Measurements from ENCODE around the gene C19orf47. TPM values are rescaled to one million over a fixed set of nuclear protein-coding genes. Genes with fewer than 3 reads are reported as not detected.
"Not testable (repeated sequence)": the region's sequence is repeated elsewhere in the genome, so short reads cannot be mapped to it uniquely, and the experiment has no call there.

The C19orf47 gene
- total RNA-seq, 1 donor from 2014 or later = 3.4 TPM

DNA sequence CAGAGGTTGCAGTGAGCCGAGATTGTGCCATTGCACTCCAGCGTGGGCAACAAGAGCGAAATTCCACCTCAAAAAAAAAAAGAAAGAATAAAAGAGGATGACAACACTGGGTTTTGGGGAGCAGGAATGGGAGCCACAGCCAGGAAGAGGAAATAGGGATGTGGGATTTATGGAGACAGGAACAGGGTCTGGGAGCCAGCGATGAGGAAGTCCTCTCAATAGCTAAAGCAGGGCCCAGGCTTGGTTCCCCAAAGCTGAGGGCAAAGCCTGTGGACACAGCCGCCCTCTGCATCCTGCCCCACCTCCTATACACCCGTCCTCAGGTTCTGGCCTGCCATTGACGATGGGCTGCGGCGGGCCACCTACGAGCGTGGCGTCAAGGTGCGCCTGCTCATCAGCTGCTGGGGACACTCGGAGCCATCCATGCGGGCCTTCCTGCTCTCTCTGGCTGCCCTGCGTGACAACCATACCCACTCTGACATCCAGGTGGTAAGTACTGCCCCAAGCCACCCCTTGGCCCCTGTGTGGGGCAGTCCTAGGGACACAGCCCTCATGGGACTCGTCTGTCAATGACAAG is 28.2 kb upstream of the C19orf47 start:
- no peak for DNase-seq (ENCODE audit: low spot score)

- DNase-seq (ENCODE audit: low spot score) = no peak
Measured at GRCh38 chr19:40374084-40374483, 25.9 kb upstream of the C19orf47 start.

DNA sequence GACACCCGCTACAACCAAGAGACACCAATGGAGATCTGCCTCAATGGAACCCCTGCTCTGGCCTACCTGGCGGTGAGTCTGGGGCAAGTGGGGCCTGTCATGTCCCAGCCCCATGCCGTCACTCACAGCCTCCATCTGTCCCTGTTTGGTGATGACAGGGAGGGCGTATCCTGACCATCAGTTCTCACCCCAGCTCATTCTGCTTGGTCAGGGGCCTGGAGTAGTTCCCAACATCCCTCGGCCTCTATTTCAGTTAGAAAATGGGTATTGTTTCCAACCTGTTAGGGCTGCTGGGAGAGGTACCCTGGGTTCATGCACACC is 23.6 kb upstream of the C19orf47 start:
- DNase-seq (ENCODE audit: low spot score) = no peak

GRCh38 chr19:40370997-40371801 is 23.0 kb upstream of the C19orf47 start:
- no peak for DNase-seq (ENCODE audit: low spot score)

- not testable (repeated sequence) for DNase-seq (ENCODE audit: low spot score)
Measured at GRCh38 chr19:40370253-40370652, 22.1 kb upstream of the C19orf47 start.

DNA sequence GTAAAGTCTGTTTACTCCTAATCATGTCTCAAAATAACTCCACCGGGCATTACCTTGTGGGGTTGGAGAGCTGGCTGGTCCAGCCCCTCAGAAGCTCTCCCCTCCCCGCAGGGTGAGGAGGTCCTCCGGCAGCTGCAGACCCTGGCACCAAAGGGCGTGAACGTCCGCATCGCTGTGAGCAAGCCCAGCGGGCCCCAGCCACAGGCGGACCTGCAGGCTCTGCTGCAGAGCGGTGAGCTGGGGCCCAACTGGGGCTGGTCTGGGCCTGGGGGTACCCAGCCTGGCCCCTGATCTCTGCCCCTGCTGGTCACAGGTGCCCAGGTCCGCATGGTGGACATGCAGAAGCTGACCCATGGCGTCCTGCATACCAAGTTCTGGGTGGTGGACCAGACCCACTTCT is 21.6 kb upstream of the C19orf47 start:
- no peak for DNase-seq (ENCODE audit: low spot score)

DNA sequence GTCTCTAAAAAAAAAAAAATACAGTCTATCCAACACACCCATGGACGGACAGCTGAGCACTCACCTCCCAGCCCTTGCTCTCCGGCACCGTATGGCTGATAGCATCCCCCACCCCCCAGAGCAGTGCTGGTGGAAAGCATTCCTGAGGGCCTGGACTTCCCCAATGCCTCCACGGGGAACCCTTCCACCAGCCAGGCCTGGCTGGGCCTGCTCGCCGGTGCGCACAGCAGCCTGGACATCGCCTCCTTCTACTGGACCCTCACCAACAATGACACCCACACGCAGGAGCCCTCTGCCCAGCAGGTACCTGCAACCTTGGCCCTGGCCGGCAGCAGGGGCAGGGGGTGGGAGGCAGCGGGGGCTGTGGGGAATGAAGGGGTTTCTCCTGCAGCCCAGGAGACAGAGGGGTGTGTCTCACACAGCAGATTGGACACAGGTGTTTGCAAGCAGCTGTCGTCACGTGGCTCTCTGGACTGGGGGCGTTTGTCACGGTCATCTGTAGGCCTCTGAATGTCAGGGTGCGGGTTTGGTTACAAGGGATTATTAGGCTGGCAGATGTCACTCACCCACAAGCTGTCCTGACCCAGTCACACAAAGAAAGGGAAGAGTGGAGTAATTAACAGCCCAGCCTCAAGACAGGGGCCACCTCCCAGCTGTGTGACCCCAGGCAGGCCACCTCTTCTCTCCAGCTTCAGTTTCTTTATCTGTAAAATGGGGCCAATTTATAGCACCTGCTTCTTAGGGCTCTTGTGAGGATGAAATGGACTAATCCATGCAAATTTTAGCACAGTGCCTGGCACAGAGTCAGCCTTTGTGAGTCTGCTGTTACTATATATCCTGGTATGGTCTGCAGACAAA is 19.6 kb upstream of the C19orf47 start:
- no peak for DNase-seq (ENCODE audit: low spot score)

DNA sequence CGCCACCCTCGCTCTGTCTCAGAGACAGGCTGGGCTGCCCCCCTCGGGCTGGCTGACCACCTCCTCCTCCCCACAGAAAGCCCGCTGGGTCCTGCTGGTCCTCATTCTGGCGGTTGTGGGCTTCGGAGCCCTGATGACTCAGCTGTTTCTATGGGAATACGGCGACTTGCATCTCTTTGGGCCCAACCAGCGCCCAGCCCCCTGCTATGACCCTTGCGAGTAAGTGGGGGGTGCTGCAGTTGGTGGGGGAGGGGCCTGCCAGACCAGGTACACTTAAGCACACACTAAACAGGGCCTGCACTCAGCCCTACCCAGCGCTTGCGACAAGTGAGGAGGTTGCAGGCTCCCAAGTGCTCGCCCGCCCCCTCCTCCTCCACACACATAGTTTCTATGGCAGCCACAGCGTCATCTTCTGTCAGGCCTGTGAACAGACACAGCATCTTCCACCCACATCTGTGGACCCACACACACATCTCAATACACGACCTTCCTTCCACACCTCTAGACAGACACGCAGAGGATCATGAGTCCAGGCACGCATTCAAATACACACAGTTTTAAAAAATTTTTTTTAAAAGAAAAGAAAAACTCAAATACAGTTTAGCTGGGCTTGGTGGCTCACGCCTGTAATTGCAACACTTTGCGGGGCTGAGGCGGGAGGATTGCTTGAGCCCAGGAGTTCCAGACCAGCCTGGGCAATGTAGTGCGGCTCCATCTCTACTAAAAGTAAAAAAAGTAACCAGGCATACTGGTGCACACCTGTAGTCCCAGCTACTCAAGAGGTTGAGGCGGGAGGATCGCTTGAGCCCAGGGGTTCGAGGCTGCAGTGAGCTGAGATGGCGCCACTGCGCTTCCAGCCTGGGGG is 18.7 kb upstream of the C19orf47 start:
- peak; percentile 72 for DNase-seq (ENCODE audit: low spot score)

DNA sequence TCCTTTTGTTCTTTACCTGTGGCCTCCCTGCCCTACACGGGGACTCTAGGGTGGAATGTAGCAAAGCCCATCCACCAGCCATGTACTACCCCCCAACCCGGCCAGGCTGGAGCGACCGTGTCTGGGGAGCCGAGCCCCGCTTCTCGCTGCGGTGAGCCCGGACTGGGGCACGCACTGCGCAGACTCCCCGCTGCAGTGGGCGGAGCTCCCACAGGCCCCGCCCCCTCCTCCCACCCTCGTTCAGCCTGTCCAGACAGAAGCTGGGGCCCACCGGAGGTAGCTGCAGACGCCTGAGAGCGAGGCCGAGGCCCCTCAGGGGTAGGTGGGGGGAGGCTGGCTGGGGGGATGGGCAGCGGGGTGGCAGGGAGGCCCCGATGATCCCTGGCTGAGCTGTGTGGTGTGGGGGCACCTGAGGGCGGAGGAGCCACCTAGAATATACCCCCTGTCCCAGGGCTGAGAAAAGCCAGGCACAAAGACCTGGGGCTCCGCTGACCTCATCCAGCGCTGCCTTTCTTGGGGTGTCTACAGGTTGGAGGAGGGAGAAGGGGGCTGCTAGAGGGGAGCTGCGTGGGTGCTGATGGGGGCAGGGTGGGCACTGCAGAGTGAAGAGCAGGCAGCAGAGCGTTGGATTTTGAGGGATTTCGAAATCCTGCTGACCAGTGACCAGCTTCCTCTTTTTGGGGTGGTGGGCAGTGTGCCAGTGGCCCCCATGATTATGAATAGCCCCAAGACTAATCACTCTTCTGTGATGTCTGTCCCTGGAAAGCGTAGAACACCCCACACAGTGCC is 17.6 kb upstream of the C19orf47 start:
- peak; percentile 92 for DNase-seq (ENCODE audit: low spot score)

DNA sequence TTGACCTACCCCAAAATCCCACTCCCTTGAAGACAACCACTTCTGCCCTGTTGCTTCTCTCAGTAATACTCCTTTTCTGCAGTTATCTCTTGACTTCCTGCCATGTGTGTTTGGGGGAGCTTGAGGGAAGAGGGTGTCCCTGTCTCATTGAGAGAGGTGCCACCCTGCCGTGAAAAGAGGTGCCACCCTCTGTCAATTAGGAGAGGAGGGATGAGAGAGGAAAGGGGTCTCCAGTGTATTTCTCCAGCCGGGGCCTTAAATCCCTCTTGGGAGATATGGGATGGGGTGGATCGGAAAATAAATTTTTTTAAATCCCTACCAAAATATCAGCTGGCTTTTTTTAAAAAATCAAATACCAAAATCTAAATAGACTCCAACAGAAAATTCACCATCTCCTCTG is 16.8 kb upstream of the C19orf47 start:
- no peak for DNase-seq (ENCODE audit: low spot score)

DNA sequence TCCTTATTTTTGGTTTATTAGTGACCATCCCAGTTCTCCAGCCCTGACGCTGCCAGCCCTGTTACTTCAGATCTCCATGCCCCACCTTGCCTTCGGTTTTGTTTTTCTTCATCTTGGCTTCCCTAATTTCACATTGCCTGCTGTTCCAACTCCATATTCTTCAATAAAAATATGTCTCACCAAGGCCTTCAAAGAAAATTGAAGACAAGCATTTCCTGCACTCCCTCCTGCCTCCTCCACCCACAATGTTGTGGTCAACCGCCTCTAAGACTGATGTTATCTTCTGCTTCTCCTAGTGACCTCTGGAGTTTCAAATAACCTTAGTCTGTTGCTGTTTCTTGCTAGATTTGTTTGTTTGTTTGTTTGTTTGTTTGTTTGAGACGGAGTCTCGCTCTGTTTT is 14.9 kb upstream of the C19orf47 start:
- DNase-seq (ENCODE audit: low spot score) = no peak

DNA sequence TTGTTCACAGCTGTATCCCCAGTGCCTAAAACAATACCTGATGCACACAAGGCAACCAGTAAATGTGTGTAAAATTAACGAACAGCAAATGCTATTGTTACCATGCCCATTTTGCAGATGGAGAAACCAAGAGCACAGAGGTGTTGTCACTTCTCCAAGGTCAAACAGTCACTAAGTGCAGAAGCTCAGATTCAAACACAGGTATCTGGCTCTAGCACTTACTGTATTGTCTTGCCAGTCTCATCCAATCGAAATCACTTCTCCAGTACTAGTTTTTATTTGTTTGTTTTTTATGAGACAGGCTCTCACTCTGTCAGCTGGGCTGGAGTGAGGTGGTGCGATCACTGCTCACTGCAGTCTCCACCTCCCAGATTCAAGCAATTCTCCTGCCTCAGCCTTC is 14.0 kb upstream of the C19orf47 start:
- no peak for DNase-seq (ENCODE audit: low spot score)

- DNase-seq (ENCODE audit: low spot score) = no peak
Measured at GRCh38 chr19:40360708-40361241, 12.6 kb upstream of the C19orf47 start.

DNA sequence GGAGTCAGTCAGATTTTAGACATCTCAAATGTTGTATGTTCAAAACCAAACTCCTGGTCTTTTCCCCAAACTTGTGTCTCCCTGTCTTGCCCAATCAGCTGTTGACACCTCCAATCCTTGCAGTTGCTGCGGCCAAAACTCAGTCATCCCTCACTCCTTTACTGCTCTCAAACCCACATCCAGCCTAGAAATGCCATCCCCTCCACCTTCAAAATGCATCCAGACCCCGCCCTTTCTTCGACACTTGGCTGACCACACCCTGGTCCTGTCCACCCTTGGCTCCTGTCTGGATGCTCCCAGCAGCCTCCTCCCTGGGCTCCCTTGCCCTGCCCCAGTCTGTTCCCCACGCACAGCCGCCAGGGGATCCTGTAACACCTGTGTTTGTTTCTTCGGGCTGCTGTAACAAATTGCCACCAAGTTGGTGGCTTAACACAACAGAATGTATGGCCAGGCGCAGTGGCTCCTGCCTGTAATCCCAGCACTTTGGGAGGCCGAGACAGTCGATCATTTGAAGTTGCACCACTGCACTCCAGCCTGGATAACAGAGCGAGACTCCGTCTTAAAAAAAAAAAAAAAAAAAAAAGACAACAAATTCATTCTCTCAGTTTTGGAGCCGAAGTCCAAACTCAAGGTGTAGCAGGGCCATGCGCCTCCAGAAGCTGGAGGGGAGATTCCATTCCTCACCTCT is 12.0 kb upstream of the C19orf47 start:
- no peak for DNase-seq (ENCODE audit: low spot score)

DNA sequence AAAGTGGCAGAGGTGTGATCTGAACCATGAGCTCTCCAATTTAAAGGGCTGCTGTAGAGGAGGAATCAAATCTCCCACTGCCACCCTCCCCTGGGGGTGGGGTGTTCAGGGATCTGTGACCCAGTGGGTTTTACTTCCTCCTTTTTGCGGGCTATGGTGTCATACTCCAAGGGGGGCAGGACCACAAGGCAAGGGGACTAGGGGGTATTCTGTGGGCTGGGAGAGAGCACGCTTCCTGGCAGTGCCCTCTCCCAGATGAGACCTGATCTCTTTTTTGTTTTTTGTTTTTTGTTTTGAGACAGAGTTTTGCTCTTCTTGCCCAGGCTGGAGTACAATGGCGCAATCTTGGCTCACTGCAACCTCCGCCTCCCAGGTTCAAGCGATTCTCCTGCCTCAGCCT is 10.6 kb upstream of the C19orf47 start:
- no peak for DNase-seq (ENCODE audit: low spot score)

GRCh38 chr19:40357640-40358039 is 9.4 kb upstream of the C19orf47 start:
- no peak for DNase-seq (ENCODE audit: low spot score)

GRCh38 chr19:40356681-40357595 is 8.7 kb upstream of the C19orf47 start:
- no peak for DNase-seq (ENCODE audit: low spot score)

GRCh38 chr19:40355975-40356680 is 7.9 kb upstream of the C19orf47 start:
- DNase-seq (ENCODE audit: low spot score) = no peak
